SU-DHL-6 (cell line): ENCODE measurements around the gene LCE1A.

ENCODE experiments used
- H2AFZ ChIP-seq: fragments of 200-600 bp; sonication (generic); 2 replicates; pipeline ENCODE4 v1.6.1; 2014; ENCODE audit warnings: low read depth, mild to moderate bottlenecking, moderate library complexity, mixed read lengths, antibody characterized with exemption, low read length; ENCODE audit not compliant: severe bottlenecking
- H3F3A ChIP-seq: fragments of 200-600 bp; shearing (Covaris generic); 2 replicates; pipeline ENCODE4 v1.6.0; 2016; ENCODE audit warnings: antibody characterized with exemption, mild to moderate bottlenecking; ENCODE audit not compliant: insufficient read depth
- H3K27ac ChIP-seq: fragments of 200-600 bp; sonication (generic); 2 replicates; pipeline ENCODE4 v1.5.1; 2016; ENCODE audit warnings: low read depth, mild to moderate bottlenecking, low read length, moderate library complexity, mixed read lengths
- H3K27me3 ChIP-seq: fragments of 200-600 bp; sonication (generic), shearing (Covaris generic); 2 replicates; pipeline ENCODE4 v1.6.0; 2014; ENCODE audit warnings: mild to moderate bottlenecking, low read length
- H3K36me3 ChIP-seq: fragments of 200-600 bp; sonication (generic); 2 replicates; pipeline ENCODE4 v1.6.1; 2014; ENCODE audit warnings: mild to moderate bottlenecking, low read length, mixed read lengths
- H3K4me2 ChIP-seq: fragments of 300-600, 200-600 bp; shearing (Covaris generic), sonication (generic); 2 replicates; pipeline ENCODE4 v1.6.0; 2014; ENCODE audit warnings: low read length, low read depth, mild to moderate bottlenecking; ENCODE audit not compliant: poor library complexity, severe bottlenecking
- H3K4me3 ChIP-seq: fragments of 200-600 bp; sonication (generic); 2 replicates; pipeline ENCODE4 v1.5.1; 2014; ENCODE audit warnings: antibody characterized with exemption, low read length, mild to moderate bottlenecking, mixed read lengths; ENCODE audit not compliant: insufficient read depth, poor library complexity, severe bottlenecking
- H3K79me2 ChIP-seq: fragments of 200-600 bp; sonication (generic); 2 replicates; pipeline ENCODE4 v1.6.1; 2014; ENCODE audit warnings: mild to moderate bottlenecking, low read length, moderate library complexity; ENCODE audit not compliant: insufficient read depth
- H3K9ac ChIP-seq: fragments of 200-600 bp; sonication (generic); 2 replicates; pipeline ENCODE4 v1.7.0; 2014; ENCODE audit warnings: mild to moderate bottlenecking, low read length
- H3K9me2 ChIP-seq: fragments of 200-600 bp; sonication (generic); replicated peaks from 2 replicates; pipeline ENCODE4 v1.6.1; 2014; ENCODE audit warnings: low read length; ENCODE audit not compliant: insufficient read depth
- H3K9me3 ChIP-seq: fragments of 200-600 bp; sonication (generic); 2 replicates; pipeline ENCODE4 v1.6.1; 2014; ENCODE audit warnings: low read length, mixed read lengths; ENCODE audit not compliant: insufficient read depth
- H4K20me1 ChIP-seq: fragments of 200-600 bp; sonication (generic); 2 replicates; pipeline ENCODE4 v1.6.1; 2014; ENCODE audit warnings: low read depth, mild to moderate bottlenecking, antibody characterized with exemption, low read length, moderate library complexity, mixed read lengths
- EZH2phosphoT487 ChIP-seq: fragments of 200-600 bp; sonication (generic), shearing (Covaris generic); conservative IDR thresholded peaks from 2 replicates; pipeline ENCODE4 v1.6.1; 2018; ENCODE audit warnings: mild to moderate bottlenecking, antibody characterized with exemption, low read length, moderate library complexity, mixed read lengths
- TF ChIP-seq, protein P1 (sequence below): fragments of 200-600 bp; sonication (generic); IDR thresholded peaks from one replicate; pipeline ENCODE4 v1.5.1; 2017; ENCODE audit warnings: antibody characterized with exemption, mild to moderate bottlenecking, low read length, moderate library complexity; ENCODE audit not compliant: insufficient read depth, poor library complexity, severe bottlenecking

LCE1A gene

DNA sequence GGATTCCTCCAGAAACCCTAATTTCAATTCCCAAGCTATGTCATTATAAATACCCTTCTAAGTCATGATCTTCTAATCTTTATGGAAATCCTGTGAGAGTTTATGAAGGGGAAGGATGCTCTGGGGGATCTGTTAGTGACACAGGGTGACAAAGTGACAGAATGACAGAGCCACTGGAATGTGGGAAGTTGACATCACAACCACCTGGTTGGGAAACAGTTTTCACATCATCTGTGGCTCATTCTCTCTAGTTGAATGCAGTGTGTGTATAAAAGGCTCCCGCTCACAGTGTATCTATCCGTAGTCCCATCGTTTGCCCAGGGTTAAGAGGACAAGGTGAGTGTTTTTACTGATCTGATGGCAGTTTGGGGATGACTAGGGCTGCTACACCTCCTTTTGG, 32.4 kb downstream of the LCE1A start, which contains the start of gene LCE7A:
Gene LCE7A, plus strand, starts transcription at position 301 of the 400 bp plus-strand sequence. CDS start 702 bp downstream, outside the sequence.
- Histone ChIP-seq H2AFZ (no peak within 1 kb of the TSS), H3K27ac (no peak within 1 kb of the TSS), H4K20me1 (no peaks in the 10 kb centered on the region), H3K27me3 (no peaks in the 10 kb centered on the region), H3F3A (no peaks in the 10 kb centered on the region), H3K36me3 (no peaks in the 10 kb centered on the region), H3K79me2 (no peaks in the 10 kb centered on the region), H3K9me3 (no peaks in the 10 kb centered on the region), H3K9ac (no peak within 1 kb of the TSS), H3K4me3 (no peak within 1 kb of the TSS), H3K4me2 (no peak within 1 kb of the TSS), H3K9me2 (no peaks in the 10 kb centered on the region)
- TF ChIP-seq, protein P1, sequence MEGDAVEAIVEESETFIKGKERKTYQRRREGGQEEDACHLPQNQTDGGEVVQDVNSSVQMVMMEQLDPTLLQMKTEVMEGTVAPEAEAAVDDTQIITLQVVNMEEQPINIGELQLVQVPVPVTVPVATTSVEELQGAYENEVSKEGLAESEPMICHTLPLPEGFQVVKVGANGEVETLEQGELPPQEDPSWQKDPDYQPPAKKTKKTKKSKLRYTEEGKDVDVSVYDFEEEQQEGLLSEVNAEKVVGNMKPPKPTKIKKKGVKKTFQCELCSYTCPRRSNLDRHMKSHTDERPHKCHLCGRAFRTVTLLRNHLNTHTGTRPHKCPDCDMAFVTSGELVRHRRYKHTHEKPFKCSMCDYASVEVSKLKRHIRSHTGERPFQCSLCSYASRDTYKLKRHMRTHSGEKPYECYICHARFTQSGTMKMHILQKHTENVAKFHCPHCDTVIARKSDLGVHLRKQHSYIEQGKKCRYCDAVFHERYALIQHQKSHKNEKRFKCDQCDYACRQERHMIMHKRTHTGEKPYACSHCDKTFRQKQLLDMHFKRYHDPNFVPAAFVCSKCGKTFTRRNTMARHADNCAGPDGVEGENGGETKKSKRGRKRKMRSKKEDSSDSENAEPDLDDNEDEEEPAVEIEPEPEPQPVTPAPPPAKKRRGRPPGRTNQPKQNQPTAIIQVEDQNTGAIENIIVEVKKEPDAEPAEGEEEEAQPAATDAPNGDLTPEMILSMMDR = no peak
- TF ChIP-seq EZH2phosphoT487 = no peak

DNA sequence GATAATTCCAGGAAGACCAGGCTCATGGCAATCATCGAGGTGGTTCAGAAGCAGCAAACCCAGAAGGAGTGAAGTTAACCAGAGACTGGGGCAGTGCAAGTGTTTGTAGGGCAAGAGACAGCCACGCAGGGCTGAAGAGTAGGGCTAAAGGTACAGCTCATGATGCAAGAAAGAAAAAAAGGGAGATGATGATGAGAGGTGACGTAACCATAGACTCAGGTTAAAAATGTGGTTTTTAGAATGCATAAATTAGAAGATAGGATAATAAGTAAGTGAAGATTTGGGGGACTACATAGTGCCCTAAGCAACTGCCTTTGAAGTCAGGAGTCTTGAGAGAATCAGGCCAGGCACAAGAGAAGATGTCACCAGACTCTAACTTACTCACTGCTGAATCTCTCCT, 32.9 kb downstream of the LCE1A start:
- Histone ChIP-seq H3K9me3 (no peaks in the 10 kb centered on the region), H3K9me2 (no peaks in the 10 kb centered on the region), H3K27ac (no peak overlapping the region), H4K20me1 (no peaks in the 10 kb centered on the region), H3K79me2 (no peaks in the 10 kb centered on the region), H2AFZ (no peak overlapping the region), H3K4me3 (no peak overlapping the region), H3K4me2 (no peak overlapping the region), H3K27me3 (no peaks in the 10 kb centered on the region), H3F3A (no peaks in the 10 kb centered on the region), H3K36me3 (no peaks in the 10 kb centered on the region), H3K9ac (no peak overlapping the region)
- TF ChIP-seq, protein P1 = no peak
- no peak for TF ChIP-seq EZH2phosphoT487

DNA sequence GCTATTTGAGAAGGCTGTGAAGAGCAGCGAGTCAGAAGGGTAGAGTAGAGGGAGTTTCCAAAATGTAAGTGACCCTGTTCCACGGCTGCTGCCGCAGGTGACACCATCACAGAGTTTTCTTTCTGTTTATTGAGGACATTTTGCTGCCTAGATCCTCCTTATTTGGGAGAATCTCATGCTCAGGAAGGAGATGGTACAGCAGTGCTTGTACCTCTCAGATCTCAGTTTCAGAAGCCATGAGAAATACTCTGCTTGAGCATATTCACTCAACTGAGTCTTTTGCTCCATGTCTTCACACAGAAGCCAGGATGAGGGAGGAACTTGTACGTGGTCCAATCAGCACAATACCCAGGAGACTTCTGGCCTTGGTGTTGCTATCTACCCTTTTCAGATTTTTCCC, 34.1 kb downstream of the LCE1A start:
- H3K79me2 ChIP-seq = no peaks in the 10 kb centered on the region
- H2AFZ ChIP-seq = no peak overlapping the region
- H3K9ac ChIP-seq = no peak overlapping the region
- H4K20me1 ChIP-seq = no peaks in the 10 kb centered on the region
- no peaks in the 10 kb centered on the region for H3K27me3 ChIP-seq
- no peak overlapping the region for H3K27ac ChIP-seq
- no peak overlapping the region for H3K4me2 ChIP-seq
- no peaks in the 10 kb centered on the region for H3K36me3 ChIP-seq
- H3K4me3 ChIP-seq = no peak overlapping the region
- no peaks in the 10 kb centered on the region for H3K9me3 ChIP-seq
- H3F3A ChIP-seq = no peaks in the 10 kb centered on the region
- H3K9me2 ChIP-seq = no peaks in the 10 kb centered on the region
- no peak for TF ChIP-seq EZH2phosphoT487
- TF ChIP-seq, protein P1 = no peak
